GM12891 (cell line): ENCODE measurements around the gene PEX7.

Experiments
- POLR2A ChIP-seq: IDR thresholded peaks from 2 replicates; pipeline ENCODE4 v1.6.1; 2011; ENCODE audit warnings: low read depth, low read length, control low read depth
- POLR2AphosphoS5 ChIP-seq: IDR thresholded peaks from 2 replicates; pipeline ENCODE4 v1.6.1; 2011; ENCODE audit warnings: low read depth, low read length, control low read depth
- SPI1 ChIP-seq: IDR thresholded peaks from 2 replicates; pipeline ENCODE4 v1.6.1; 2011; ENCODE audit warnings: low read depth, low read length, control low read depth
- TAF1 ChIP-seq: IDR thresholded peaks from 2 replicates; pipeline ENCODE4 v1.6.1; 2011; ENCODE audit warnings: low read depth, low read length, control low read depth

DNA sequence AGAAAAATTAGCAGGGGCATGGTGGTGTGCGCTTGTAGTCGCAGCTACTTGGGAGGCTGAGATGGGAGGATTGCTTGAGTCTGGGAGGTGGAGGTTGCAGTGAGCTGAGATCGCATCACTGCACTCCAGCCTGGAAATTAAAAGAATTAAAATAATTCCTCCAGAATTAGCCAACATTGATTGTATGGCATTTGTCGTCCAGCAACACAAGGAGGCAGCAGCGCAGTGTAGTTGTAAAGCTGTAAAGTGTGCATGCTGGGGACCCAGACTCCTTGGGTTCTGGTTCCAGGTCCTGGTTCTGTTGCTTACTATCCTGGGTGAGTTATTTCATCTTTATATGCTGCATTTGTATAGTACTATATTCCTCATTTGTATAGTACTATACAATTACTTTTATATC, 41.4 kb downstream of the PEX7 start:
- TF ChIP-seq POLR2AphosphoS5 (no peak), POLR2A (no peak), TAF1 (no peak), SPI1 (no peak)
